Activated naive CD8-positive, alpha-beta T cell treated with anti-CD3 and anti-CD28 coated beads, Interleukin-2, amount 50 U/mL, for 24 hours (primary cell): Measurements from ENCODE around the gene CMBL.
"Not testable (repeated sequence)": the region's sequence is repeated elsewhere in the genome, so short reads cannot be mapped to it uniquely, and the experiment has no call there.

Experiments used
- ATAC-seq: fragments of 150-1000 bp; cut with Tn5 transposase; one replicate; pipeline ENCODE4 v1.10.0; 2021
- DNase-seq: peaks from one replicate; pipeline ENCODE4 v3.0.0; 2021
- H3K27ac Mint-ChIP-seq: one replicate; pipeline ENCODE4 v1.8.0; 2021; ENCODE audit warnings: mild to moderate bottlenecking, mixed read lengths
- H3K27me3 Mint-ChIP-seq: one replicate; pipeline ENCODE4 v1.8.0; 2021; ENCODE audit warnings: mixed read lengths
- H3K36me3 Mint-ChIP-seq: one replicate; pipeline ENCODE4 v1.8.0; 2021; ENCODE audit warnings: low read depth, mixed read lengths
- H3K4me1 Mint-ChIP-seq: one replicate; pipeline ENCODE4 v1.8.0; 2021; ENCODE audit warnings: mixed read lengths
- H3K4me3 Mint-ChIP-seq: one replicate; pipeline ENCODE4 v1.8.0; 2021; ENCODE audit warnings: mild to moderate bottlenecking, moderate library complexity, mixed read lengths
- H3K9me3 Mint-ChIP-seq: one replicate; pipeline ENCODE4 v1.8.0; 2021; ENCODE audit warnings: mixed read lengths

Gene CMBL

GRCh38 chr5:10289353-10289752, 18.3 kb downstream of the CMBL start:
- Mint-ChIP-seq H3K4me1 (peaks cover 5% of the 10 kb centered on the region), H3K27me3 (peaks cover 9% of the 10 kb centered on the region), H3K27ac (no peak overlapping the region), H3K9me3 (no peaks in the 10 kb centered on the region), H3K36me3 (no peaks in the 10 kb centered on the region), H3K4me3 (no peak overlapping the region)
- DNase-seq (no peak), ATAC-seq (no peak)

DNA sequence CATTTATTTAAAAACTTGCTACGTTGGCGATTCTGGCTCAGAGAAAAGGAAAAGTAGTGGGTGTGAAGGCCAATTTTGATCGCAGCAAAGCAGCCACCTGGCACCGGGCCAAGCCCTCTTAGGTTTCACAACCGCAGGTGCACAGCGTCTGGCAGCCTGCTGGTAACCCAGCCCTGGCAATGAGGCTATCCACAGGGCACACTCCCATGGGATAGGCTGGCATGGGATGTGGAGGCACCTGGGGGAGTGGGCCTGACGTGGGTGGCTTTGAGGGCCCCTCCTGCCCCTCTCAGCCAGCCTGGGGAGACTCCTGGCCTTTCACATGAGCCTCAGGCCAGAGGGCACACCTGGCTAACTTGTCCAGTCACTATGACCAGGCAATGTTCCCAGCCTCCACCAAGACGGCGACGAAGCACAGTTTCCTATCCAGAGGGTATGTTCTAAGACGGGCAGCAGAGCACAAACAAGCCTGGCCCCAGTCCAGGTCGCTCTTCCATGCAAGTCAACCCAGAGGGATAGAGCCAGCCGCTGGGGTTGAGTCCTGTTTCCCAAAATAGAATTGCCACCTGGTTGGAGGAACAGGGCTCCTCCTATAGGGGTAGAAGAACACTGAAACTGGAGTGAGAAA, 19.0 kb downstream of the CMBL start:
- Mint-ChIP-seq H3K27me3 (peaks cover 7% of the 10 kb centered on the region), H3K27ac (no peak overlapping the region), H3K9me3 (no peaks in the 10 kb centered on the region), H3K4me1 (peaks cover 7% of the 10 kb centered on the region), H3K36me3 (no peaks in the 10 kb centered on the region), H3K4me3 (no peak overlapping the region)
- ATAC-seq (no peak), DNase-seq (peak; percentile 48)

DNA sequence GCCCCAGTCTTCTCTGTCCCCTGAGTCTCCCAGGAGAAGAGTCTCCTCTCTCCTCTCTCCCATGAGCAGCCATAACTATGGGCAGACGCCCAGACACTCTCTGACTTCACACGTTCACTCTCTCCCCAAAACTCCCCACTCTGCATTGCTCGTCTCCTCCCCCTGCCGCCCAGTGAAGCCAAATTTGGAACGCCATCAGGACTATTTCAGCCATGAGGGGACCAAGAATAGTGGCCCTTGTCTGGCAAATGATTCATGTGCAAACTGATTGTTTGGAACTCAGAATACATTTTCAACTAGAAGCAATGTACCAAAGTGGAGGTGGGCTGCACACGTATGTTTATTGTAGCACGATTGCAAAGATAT, 20.9 kb downstream of the CMBL start:
- peaks cover 4% of the 10 kb centered on the region for H3K27me3 Mint-ChIP-seq
- H3K27ac Mint-ChIP-seq = no peak overlapping the region

DNA sequence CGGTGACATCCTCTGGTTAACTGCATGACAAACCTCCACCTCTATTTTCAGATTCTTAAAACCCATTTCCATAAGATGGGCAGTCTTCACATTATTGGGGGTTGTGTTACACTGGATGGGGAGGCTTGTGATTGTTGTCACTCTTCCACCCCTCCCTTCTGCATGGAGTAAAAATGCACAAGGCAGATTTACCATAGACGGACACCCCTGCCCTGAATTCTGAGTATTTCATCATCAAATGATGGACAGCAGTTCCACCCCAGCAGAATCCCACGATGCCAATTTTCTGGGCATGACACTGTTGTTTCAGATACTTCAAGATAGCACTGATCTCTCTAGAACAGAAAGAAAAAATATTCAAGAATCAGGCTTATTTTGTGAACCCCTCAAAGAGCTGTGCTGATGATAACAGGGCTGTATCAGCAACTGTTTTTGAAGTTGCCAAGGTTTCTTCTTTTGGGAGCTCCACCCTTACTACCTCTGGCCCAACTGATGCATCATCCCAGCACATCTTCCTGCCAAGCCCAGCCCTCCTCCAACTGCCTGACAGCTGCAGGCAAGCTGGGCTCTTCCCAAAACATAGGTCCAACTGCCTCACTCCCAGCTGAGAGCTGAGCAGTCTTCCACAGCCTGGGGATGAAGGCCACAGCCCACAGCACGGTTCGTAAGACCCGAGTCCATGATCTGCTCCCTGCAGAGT, 21.4 kb downstream of the CMBL start:
- H3K4me3 Mint-ChIP-seq = no peak overlapping the region
- DNase-seq = no peak
- no peaks in the 10 kb centered on the region for H3K36me3 Mint-ChIP-seq
- H3K27ac Mint-ChIP-seq = no peak overlapping the region
- no peaks in the 10 kb centered on the region for H3K9me3 Mint-ChIP-seq
- H3K4me1 Mint-ChIP-seq = peaks cover 8% of the 10 kb centered on the region
- ATAC-seq = no peak
- H3K27me3 Mint-ChIP-seq = peaks cover 4% of the 10 kb centered on the region

More for the DNA sequence above, 20.9 kb downstream of the CMBL start:
- no peaks in the 10 kb centered on the region for H3K36me3 Mint-ChIP-seq
- no peak overlapping the region for H3K4me3 Mint-ChIP-seq
- ATAC-seq (no peak), DNase-seq (no peak)
- H3K4me1 Mint-ChIP-seq = peaks cover 8% of the 10 kb centered on the region
- H3K9me3 Mint-ChIP-seq = no peaks in the 10 kb centered on the region

DNA sequence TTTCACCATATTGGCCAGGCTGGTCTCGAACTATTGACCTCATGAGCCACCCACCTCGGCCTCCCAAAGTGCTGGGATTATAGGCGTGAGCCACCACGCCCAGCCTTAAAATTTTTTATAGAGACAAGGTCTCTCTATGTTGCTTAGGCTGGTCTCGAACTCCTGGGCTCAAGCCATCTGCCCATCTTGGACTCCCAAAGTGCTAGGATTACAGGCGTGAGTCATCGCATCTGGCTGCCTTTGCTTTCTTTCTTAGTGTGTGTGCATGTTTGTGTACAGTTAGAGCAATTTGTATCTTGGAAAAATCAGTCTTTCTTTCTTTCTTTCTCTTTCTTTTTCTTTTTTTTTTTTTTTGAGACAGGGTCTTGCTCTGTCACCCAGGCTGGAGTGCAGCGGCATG, 22.3 kb downstream of the CMBL start:
- not testable (repeated sequence) for H3K4me1 Mint-ChIP-seq, H3K36me3 Mint-ChIP-seq, H3K27ac Mint-ChIP-seq, H3K4me3 Mint-ChIP-seq, H3K9me3 Mint-ChIP-seq, ATAC-seq, DNase-seq, H3K27me3 Mint-ChIP-seq

- no peak overlapping the region for H3K4me3 Mint-ChIP-seq
- peaks cover 2% of the 10 kb centered on the region for H3K27me3 Mint-ChIP-seq
These were observed 23.6 kb downstream of the CMBL start for GRCh38 chr5:10283927-10284635.

DNA sequence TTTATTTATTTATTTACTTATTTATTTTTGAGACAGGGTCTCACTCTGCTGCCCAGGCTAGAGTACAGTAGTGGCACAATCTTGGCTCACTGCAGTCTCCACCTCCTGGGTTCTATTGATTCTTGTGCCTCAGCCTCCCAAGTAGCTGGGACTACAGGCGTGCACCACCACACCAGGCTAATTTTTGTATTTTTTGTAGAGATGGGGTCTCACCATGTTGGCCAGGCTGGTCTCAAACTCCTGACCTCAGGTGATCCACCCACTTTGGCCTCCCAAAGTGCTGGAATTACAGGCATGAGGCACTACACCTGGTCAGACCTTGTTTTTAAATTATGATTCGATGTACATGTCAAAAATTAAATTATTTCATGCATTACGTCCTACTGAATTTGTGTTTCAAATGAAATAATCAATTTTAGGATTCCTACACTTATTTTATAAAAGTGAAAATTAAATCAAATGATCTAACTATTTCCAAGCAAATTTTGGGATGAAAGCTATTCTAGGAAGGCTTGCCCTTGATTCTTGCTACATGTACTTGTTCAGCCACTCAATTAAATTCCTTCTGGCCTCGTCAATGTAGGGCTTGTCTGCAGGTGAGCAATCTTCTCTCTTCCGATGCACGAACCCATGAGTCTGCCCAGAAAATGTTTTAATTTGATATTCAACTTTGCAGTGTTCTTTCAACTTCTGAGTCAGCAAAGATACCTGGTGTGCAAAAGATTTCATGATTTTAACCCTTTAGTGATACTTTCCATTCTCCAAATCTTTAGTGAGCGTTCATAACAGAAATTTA, 27.6 kb downstream of the CMBL start:
- ATAC-seq = no peak
- no peaks in the 10 kb centered on the region for H3K36me3 Mint-ChIP-seq
- H3K27ac Mint-ChIP-seq = no peak overlapping the region
- H3K4me3 Mint-ChIP-seq = no peak overlapping the region
- H3K9me3 Mint-ChIP-seq = no peaks in the 10 kb centered on the region
- H3K4me1 Mint-ChIP-seq = peaks cover 13% of the 10 kb centered on the region
- H3K27me3 Mint-ChIP-seq = peaks cover 8% of the 10 kb centered on the region
- no peak for DNase-seq

More at GRCh38 chr5:10283927-10284635, 23.6 kb downstream of the CMBL start:
- ATAC-seq (peak; percentile 96), DNase-seq (peak; percentile 87)
- Mint-ChIP-seq H3K9me3 (no peaks in the 10 kb centered on the region), H3K36me3 (no peaks in the 10 kb centered on the region), H3K4me1 (peaks cover 8% of the 10 kb centered on the region), H3K27ac (peak overlapping the region; percentile 46)

DNA sequence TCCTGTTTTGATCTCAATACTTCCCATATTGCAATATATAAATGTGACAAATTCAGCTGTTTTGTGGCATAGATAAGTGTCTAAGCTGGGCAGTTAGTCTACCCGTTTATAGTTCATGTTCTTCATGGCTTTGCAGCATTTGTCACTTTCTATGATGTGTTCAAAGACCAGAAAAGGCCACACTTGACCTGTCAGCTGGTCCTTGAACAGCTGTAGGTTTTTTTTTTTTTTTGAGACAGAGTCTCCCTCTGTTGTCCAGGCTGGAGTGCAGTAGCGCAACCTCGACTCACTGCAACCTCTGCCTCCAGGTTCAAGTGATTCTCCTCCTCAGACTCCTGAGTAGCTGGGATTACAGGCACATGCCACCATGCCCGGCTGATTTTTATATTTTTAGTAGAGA, 28.4 kb downstream of the CMBL start:
- H3K36me3 Mint-ChIP-seq = no peaks in the 10 kb centered on the region
- H3K27ac Mint-ChIP-seq = no peak overlapping the region
- H3K27me3 Mint-ChIP-seq = peaks cover 8% of the 10 kb centered on the region
- H3K4me1 Mint-ChIP-seq = peaks cover 18% of the 10 kb centered on the region
- DNase-seq (no peak), ATAC-seq (no peak)
- no peaks in the 10 kb centered on the region for H3K9me3 Mint-ChIP-seq
- no peak overlapping the region for H3K4me3 Mint-ChIP-seq

DNA sequence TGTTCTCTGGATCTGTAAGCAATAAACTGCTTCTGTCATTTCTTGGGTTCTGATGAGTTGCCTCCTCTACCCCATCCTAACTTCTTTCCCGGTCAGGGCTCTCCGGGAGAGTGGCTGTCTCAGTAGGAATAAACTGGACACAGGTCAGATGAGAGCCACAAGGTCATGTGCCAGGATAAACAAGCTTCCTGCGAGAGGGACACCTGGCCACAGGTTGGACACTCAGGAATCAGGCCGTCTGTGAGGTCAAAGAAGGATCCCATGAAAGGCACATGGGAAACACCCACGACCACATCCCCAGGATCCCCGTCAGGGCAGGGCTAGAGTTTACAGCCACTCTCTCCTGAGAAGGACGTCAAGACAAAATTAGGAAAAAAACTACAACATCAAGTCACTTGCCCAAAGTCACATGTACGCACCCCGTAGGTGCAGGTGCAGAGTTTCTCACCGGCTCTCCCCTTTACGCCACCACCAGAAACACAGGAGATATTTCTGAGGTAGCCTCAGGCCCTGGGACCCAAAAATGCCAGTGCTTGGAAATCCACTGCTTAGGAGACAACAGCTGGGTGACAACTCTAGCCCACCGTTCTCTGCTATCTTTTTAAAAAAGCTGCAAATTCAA, 28.9 kb downstream of the CMBL start:
- Mint-ChIP-seq H3K4me1 (peaks cover 16% of the 10 kb centered on the region), H3K36me3 (no peaks in the 10 kb centered on the region), H3K27ac (no peak overlapping the region), H3K9me3 (no peaks in the 10 kb centered on the region), H3K27me3 (peaks cover 8% of the 10 kb centered on the region), H3K4me3 (no peak overlapping the region)
- DNase-seq (no peak), ATAC-seq (no peak)

GRCh38 chr5:10277773-10278630, 29.7 kb downstream of the CMBL start:
- H3K9me3 Mint-ChIP-seq = no peaks in the 10 kb centered on the region
- no peak overlapping the region for H3K27ac Mint-ChIP-seq
- H3K36me3 Mint-ChIP-seq = no peaks in the 10 kb centered on the region
- no peak for ATAC-seq
- no peak overlapping the region for H3K4me3 Mint-ChIP-seq
- no peak for DNase-seq
- H3K27me3 Mint-ChIP-seq = peaks cover 8% of the 10 kb centered on the region
- H3K4me1 Mint-ChIP-seq = peaks cover 14% of the 10 kb centered on the region

DNA sequence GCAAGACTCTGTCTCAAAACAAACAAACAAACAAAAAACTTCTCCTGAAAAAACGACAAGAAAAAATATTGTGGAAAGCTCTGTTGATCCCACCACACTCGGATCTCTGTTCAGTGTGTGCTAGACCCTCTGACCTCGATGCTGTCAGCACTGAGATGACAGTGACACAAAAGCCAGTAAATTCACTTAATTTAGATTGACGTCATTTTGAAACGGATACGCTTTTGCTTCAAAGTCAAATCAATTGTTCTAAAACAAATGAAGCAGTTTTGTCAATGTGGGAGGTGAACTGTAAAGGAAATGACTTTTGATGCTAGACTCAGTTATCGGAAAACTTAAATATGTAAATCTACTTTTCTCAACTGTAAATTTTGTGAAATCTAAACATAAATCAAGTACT, 31.0 kb downstream of the CMBL start:
- H3K36me3 Mint-ChIP-seq = no peaks in the 10 kb centered on the region
- ATAC-seq = no peak

GRCh38 chr5:10275991-10276390, 31.7 kb downstream of the CMBL start:
- Mint-ChIP-seq H3K27ac (no peak overlapping the region), H3K27me3 (peaks cover 8% of the 10 kb centered on the region), H3K36me3 (no peaks in the 10 kb centered on the region), H3K4me3 (no peak overlapping the region), H3K9me3 (no peaks in the 10 kb centered on the region), H3K4me1 (peaks cover 16% of the 10 kb centered on the region)
- DNase-seq = no peak
- no peak for ATAC-seq

More for the DNA sequence above, 31.0 kb downstream of the CMBL start:
- Mint-ChIP-seq H3K9me3 (no peaks in the 10 kb centered on the region), H3K27me3 (peaks cover 8% of the 10 kb centered on the region), H3K4me3 (no peak overlapping the region), H3K27ac (no peak overlapping the region), H3K4me1 (peaks cover 16% of the 10 kb centered on the region)
- DNase-seq = no peak

DNA sequence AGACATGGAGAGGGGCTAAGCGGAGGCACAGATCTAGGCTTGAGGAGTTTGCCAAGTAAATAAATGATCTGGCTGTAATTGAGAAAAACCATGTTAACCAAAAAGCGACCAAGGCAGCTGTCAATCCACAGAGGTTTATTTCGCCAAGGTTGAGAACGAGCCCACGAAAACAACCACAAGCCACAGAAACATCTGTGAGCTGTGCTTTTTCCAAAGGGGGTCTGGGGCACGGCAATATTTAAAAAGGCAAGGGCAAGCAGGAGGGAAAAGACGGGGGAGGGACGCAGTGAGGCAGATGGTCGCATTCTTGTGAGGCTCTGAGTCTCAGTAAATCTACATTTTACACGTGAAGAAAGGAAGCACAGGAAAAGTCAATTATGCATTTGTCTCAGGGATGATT, 32.2 kb downstream of the CMBL start:
- no peaks in the 10 kb centered on the region for H3K36me3 Mint-ChIP-seq
- H3K9me3 Mint-ChIP-seq = no peaks in the 10 kb centered on the region
- peaks cover 16% of the 10 kb centered on the region for H3K4me1 Mint-ChIP-seq
- H3K4me3 Mint-ChIP-seq = no peak overlapping the region
- ATAC-seq (no peak), DNase-seq (no peak)
- peaks cover 8% of the 10 kb centered on the region for H3K27me3 Mint-ChIP-seq
- peak overlapping the region; percentile 15 for H3K27ac Mint-ChIP-seq
